ENCODE results near the gene ELMO2.

DNA sequence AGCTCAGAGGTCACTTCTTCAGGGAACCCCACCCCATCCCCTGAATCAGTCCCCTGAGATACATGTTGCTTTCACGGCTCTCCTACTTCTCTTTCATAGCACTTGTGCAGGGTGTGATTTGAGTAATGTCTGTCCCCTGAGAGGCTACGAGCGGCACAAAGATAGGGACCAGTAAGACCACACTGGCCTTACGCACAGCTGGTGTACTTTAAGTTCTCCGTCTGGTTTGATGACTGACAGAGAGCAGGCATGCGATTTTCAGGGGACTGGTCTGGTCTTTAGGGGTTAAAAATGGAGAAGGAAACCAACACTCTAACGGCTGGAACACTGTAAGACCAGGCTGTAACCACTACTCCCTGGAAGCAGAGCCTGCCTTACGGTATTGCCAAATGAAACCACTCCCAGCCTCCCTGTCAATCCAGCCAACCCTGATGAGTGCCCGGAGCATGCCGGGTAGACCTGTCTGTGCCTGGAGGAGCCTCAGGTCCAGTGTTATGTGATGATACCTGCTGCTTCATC, 47.1 kb downstream of the ELMO2 start:
- TF ChIP-seq CREB1 (CRISPR knock-in tag; IDR thresholded peaks at IDR 0.05) (no peak), CBFB (CRISPR knock-in tag; IDR thresholded peaks at IDR 0.05; ENCODE audit: low read depth) (no peak), ZBTB21 (CRISPR knock-in tag; IDR thresholded peaks at IDR 0.05; ENCODE audit: borderline replicate concordance) (no peak)
- TF ChIP-seq, protein P1, sequence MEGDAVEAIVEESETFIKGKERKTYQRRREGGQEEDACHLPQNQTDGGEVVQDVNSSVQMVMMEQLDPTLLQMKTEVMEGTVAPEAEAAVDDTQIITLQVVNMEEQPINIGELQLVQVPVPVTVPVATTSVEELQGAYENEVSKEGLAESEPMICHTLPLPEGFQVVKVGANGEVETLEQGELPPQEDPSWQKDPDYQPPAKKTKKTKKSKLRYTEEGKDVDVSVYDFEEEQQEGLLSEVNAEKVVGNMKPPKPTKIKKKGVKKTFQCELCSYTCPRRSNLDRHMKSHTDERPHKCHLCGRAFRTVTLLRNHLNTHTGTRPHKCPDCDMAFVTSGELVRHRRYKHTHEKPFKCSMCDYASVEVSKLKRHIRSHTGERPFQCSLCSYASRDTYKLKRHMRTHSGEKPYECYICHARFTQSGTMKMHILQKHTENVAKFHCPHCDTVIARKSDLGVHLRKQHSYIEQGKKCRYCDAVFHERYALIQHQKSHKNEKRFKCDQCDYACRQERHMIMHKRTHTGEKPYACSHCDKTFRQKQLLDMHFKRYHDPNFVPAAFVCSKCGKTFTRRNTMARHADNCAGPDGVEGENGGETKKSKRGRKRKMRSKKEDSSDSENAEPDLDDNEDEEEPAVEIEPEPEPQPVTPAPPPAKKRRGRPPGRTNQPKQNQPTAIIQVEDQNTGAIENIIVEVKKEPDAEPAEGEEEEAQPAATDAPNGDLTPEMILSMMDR (IDR thresholded peaks at IDR 0.05), result no peak
